Activated effector memory CD4-positive, alpha-beta T cell treated with Interleukin-2 at 50 U/mL for 16 hours (primary cell): ENCODE results near the gene GCSH.

ENCODE experiments used
- DNase-seq: peaks from one replicate; pipeline ENCODE4 v3.0.0-alpha.2; 2020

GCSH gene

GRCh38 chr16:81040842-81041241 lies 55.4 kb downstream of the GCSH start:
- DNase-seq: no peak

GRCh38 chr16:81040131-81040530 lies 56.1 kb downstream of the GCSH start:
- no peak for DNase-seq

GRCh38 chr16:81036751-81037350 lies 59.3 kb downstream of the GCSH start:
- no peak for DNase-seq

GRCh38 chr16:81035975-81036750 lies 60.0 kb downstream of the GCSH start:
- no peak for DNase-seq

- DNase-seq: peak; percentile 83
These were observed 60.7 kb downstream of the GCSH start, which contains the start of gene ATMIN for GRCh38 chr16:81035398-81035974. Gene ATMIN (plus strand): TSS chr16:81035842. CDS start chr16:81035871, 29 bp downstream.
